T-helper 22 cell (primary cell): ENCODE data around the gene ASNSD1.
"Not testable (repeated sequence)": the region's sequence is repeated elsewhere in the genome, so short reads cannot be mapped to it uniquely, and the experiment has no call there.

Experiments used
- DNase-seq: peaks from one replicate; pipeline ENCODE4 v3.0.0-alpha.2; 2020; ENCODE audit warnings: low read depth

Gene ASNSD1

GRCh38 chr2:189648846-189649509, 12.3 kb upstream of the ASNSD1 start:
- no peak for DNase-seq

DNA sequence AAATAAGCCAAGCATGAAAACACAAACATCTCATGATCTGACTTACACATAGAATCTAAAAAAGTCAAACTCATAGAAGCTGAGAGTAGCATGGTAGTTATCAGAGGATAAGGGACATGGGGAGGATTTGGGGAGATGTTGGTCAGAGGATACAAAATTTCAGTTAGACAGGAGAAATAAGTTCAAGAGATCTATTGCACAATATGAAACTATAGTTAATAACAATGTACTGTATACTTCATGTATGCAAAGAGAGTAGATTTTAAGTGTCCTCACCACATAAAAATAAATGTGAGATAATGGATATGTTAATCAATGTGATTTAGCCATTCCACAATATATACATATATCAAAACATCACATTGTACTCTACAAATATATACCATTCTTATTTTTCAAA, 10.0 kb upstream of the ASNSD1 start:
- DNase-seq, result no peak

GRCh38 chr2:189653464-189653863, 7.8 kb upstream of the ASNSD1 start:
- not testable (repeated sequence) for DNase-seq

- DNase-seq, result no peak
These were observed 6.6 kb upstream of the ASNSD1 start for GRCh38 chr2:189654641-189655040.

DNA sequence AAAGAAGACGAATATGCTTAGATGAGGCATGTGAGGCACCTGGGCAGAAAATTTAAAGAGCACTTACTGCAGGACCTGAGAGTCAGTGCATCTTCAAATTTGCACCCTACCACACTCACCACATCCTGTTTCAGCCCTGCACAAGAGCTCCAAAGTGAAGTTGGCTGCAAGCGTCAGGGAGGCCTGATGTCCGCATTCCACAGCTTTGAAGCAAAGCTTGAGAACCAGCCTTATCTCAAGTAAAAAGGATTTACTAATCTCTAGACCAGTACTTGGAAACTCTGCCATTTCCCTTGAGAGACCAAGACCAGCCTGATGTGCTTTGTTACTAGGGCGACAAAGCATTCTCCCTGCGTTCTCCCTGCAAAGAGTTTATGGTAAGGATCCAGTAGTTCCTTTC, 3.4 kb upstream of the ASNSD1 start:
- DNase-seq, result peak; percentile 26

DNA sequence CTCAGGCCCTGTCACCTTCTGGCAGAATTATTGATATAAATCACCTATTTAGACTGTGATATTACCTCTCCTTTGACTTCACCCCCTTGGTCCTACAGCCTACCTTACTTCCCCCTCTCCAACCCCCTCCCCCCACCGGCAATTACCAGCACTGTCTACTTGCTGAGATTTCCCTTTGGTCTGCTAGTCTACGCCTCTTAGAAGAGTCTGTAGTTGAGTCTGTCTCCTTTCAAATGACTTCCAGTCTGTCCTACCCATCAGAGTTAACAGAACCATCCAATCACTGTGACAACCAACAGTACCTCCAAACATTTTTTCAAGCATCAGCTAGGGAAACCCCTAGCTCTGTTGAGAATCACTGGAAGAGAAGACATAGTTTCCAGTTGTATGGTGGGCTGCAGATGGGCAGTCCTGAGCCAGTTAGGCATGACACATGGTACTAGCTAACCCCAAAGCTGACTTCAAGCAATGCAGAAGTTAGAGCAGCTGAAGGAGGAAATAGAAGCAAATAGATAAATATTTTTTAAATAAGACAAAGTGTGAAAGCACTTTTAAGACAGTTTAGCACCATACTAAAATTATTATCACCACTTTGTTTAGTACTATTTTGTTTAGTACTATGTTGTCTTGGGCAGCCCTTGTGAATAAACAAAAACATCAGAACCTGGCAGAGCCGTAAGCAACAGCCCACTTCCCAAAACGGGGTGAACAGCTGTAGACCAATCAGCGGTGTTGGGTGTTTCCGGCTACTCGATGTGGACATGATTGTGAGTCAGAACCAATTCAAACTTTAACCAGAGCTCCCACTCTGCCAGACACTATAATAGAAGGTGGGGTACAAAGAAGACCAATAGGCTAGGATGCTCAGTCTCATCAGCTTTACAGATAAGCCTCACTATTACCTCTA, 2.7 kb upstream of the ASNSD1 start:
- DNase-seq, result no peak

GRCh38 chr2:189659734-189660133, 1.5 kb upstream of the ASNSD1 start:
- DNase-seq, result no peak

DNA sequence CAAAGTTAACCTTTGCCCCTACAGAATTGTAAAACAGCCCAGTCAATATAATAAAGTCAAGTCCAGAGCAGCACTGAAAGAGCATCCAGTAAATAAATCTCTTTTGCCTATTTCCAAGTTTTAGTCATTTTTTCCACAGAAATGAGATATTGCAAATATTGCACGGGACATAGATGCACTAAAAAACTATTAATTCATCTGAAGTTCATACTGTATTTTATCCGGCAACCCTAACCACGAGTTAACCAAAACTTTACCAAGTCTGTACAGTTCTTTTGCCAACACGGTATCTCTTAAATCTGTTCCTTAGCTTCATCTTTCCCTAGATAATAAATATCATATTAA, 484 bp upstream of the ASNSD1 start:
- no peak for DNase-seq

DNA sequence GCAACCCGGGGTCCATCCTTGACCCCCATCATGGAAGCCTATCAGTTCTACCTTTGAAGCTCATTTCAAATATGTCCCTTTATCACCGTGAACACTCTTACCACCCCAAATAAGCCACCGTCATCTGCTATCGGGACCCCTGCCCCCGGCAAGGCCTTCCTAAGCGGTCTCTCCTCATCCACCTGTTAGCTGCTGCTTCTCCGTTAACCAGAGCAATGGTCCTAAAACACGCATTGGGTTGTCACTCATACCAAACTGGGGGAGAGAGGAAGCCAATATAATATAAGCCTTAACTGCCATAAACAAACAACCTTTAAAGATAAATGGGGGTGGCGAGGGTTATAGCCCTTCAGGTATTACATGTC, 680 bp downstream of the ASNSD1 start:
- DNase-seq, result no peak

DNA sequence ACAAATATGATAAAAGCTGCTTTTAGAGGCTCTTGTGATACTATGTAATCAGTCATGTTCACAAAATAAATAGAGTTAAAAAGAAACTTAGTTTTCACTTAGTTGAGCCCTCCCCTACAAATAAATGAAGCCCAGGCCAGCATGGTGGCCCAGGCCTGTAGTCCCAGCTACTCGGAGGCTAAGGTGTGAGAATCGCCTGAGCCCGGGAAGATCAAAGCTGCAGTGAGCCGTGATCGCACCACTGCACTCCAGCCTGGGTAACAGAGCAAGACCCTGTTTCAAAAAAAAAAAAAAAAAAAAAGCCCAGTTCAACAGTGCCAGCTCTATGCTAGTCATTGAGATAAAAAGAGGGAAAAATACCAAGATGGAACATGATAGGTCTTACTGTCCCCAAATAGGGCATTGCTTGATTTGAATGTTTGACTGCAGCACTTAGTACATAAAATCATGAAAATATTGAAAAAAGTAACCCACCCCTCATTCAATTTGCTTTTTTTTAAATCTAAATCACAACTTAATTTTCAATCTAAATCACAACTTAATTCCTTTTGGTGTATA, 1.5 kb downstream of the ASNSD1 start:
- no peak for DNase-seq

DNA sequence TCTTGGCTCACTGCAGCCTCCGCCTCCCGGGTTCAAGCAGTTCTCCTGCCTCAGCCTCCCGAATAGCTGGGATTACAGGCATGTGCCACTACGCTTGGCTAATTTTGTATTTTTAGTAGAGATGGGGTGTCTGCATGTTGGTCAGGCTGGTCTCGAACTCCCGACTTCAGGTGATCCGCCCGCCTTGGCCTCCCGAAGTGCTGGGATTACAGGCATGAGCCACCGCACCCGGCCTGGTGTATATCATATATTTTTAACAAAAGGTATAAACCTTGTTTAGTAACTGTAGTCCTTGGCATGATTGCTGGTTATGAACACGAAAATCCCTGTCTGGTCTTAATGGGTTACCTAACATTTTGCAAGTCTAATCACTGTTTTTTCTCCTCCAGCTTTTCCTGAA, 2.1 kb downstream of the ASNSD1 start:
- DNase-seq, result not testable (repeated sequence)

DNA sequence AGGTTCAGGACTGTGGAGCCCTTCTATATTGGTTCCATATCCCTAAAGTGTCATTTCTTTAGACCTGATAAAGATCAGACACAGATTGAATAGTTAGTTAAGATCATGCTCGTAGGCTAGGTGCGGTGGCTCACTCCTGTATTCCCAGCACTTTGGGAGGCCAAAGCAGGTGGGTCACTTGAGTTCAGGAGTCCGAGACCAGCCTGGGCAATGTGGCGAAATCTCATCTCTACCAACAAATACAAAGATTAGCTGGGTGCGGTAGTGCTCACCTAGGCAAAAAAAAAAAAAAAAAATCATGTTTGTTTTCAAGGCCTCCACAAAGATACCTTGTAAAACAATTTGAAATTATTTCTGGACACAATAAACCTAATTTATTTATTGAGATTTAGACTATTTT, 8.7 kb downstream of the ASNSD1 start:
- no peak for DNase-seq

- DNase-seq, result no peak
These were observed 12.6 kb downstream of the ASNSD1 start for GRCh38 chr2:189673661-189674373.

GRCh38 chr2:189674374-189675112, 13.3 kb downstream of the ASNSD1 start, which contains the start of gene ANKAR:
Gene ANKAR, plus strand, starts transcription at chr2:189674670. Its CDS starts 1,821 bp downstream, at chr2:189676491.
- DNase-seq, result peak; percentile 64

DNA sequence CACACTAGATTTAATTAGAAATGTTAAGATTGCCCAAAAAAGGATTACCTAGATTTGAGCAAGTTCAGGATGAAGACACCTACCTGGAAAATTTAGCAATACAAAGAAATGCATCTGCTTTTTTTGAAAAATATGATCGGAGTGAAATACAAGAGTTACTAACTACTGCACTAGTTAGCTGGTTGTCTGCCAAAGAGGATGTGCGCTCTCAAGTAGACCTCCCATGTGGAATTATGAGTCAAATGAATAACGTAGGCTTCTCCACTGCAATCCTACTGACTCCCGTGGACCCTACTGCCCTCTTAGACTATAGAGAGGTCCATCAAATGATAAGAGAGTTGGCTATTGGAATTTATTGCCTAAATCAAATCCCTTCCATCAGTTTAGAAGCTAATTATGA, 15.2 kb downstream of the ASNSD1 start:
- no peak for DNase-seq

- no peak for DNase-seq
These were observed 18.0 kb downstream of the ASNSD1 start for GRCh38 chr2:189679226-189679625.

GRCh38 chr2:189681203-189681602, 19.9 kb downstream of the ASNSD1 start:
- no peak for DNase-seq

DNA sequence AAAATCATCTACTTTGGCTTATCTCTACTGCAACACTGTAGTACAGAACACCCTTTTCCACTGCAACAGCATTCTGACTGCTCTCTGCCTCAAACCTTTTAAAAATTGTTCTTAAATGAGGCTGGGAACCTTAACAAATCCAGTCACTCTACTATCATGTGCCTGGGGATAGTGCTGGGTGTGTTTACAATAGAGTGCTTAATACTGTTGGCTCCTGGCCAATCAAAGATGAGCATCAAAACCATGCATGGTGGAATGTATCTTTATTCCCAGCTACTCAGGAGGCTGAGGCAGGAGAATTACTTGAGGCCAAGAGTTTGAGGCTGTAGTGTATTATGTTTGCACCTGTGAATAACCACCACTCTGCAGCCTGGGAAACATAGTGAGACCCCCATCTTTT, 20.6 kb downstream of the ASNSD1 start:
- DNase-seq, result no peak

DNA sequence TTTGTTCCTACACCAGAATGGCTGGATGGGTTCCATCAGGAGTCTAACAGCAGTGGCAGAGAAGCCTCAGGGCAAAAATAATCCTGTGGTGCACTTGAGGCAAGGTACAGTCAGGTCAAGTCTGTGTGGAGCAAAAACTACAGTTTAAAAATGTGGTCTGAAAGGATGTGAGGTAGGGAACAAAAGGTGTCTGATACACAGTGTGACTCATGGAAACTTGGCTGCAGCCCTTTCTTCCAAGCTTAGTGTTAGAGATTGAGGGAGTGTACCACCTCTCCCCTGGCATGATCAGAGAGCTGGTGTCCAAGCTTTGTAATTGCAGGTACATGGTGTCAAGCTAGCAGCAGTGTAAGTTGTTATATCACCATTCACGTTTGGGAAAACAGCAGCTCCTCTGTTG, 22.1 kb downstream of the ASNSD1 start:
- no peak for DNase-seq

GRCh38 chr2:189684811-189685210, 23.6 kb downstream of the ASNSD1 start:
- DNase-seq, result no peak

GRCh38 chr2:189685540-189686229, 24.4 kb downstream of the ASNSD1 start:
- DNase-seq, result no peak
